HG02943 (cell line): ENCODE results near the gene ALG12.

Experiments used
- ATAC-seq: cut with Tn5 transposase; IDR thresholded peaks from one replicate; pipeline ENCODE4 v1.9.1; 2021; ENCODE audit warnings: mild to moderate bottlenecking, low read depth, moderate library complexity; ENCODE audit not compliant: unreplicated experiment

The ALG12 gene

GRCh38 chr22:49917974-49918910 is at the start of gene ALG12, which contains the start of gene CRELD2:
Gene ALG12 (minus strand): TSS chr22:49918438. CDS start chr22:49913765, 4,673 bp downstream.
Gene CRELD2 (plus strand): TSS chr22:49918634. CDS start chr22:49918770, 136 bp downstream.
- ATAC-seq, result peak; percentile 83

DNA sequence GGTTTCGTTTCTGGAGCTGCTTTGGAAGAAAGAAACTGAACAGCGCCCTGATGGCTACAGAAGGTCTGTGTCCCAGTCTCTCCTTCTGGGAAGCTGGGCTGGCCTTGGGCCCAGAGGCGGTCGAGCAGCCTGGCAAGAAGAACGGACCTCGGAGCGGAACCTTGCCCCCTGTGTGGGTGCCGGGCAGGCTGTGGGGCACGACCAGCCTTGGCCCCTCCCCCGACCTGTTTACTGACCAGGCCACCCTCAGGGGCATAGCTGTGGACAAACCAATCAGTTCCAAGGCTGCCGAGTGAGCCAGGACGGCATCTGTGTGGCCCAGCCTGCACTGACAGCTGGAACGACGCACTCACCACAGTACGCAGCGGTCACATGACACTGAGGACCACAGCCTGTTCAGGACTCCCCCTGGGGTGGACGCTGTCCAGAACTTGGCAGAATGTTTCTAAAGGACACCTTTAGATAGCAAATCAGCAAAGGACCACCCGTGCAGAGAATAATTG is 49.5 kb upstream of the ALG12 start:
- no peak for ATAC-seq

GRCh38 chr22:49966774-49967705 is 48.8 kb upstream of the ALG12 start:
- no peak for ATAC-seq

- ATAC-seq, result no peak
Measured at GRCh38 chr22:49966041-49966773, 48.0 kb upstream of the ALG12 start.

DNA sequence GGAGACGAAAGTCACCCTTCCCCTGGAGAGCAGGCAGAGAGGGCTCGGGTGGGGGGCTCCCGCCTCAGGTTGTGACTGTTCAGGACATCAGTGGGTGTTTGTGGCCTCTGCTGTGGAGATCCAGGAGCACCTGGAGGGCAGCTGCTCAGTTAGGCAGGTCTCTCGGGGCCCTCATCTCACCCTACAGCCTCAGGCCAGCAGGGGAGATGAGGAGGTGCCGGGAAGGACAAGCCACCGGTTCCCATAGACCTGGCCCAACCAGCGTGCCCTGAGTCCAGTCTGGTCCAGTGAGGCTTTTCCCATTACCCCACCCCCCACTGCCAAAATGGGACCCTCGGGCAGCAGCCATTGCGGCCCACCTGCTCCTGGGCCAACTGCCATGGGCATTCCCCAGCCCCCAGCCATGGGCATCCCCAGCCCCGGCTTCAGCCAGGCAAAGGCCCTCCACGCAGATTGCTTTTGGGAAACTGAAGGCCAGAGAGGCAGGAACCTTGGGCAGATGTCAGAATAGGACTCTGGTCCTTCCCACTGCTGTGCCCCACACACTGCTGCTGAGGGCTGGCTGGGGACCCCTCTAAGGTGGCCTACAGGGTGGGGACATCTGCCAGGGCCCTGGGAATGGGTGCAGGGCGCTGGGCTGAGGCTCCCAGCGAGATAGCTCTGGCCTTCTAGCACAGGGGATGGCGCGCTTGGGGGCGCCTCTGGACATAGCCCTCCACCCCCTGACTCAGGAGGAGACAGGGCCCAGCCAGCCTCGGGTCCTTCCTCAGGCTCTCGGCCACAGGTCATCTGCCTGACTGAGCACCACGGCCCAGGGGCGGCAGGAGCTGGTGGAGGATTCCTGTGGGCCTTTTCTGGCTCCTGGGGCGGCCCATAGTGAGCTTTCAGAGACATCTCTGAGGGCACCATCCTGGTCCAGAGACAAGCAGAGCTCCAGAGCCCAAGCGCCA is 47.1 kb upstream of the ALG12 start:
- ATAC-seq, result no peak

- ATAC-seq, result no peak
Measured at GRCh38 chr22:49964136-49965090, 46.2 kb upstream of the ALG12 start.

- no peak for ATAC-seq
Measured at GRCh38 chr22:49963647-49964026, 45.4 kb upstream of the ALG12 start.

- no peak for ATAC-seq
Measured at GRCh38 chr22:49962751-49963646, 44.8 kb upstream of the ALG12 start.

GRCh38 chr22:49962012-49962750 is 43.9 kb upstream of the ALG12 start:
- ATAC-seq, result no peak

- no peak for ATAC-seq
Measured at GRCh38 chr22:49961601-49962011, 43.4 kb upstream of the ALG12 start.

GRCh38 chr22:49961005-49961600 is 42.9 kb upstream of the ALG12 start:
- no peak for ATAC-seq

DNA sequence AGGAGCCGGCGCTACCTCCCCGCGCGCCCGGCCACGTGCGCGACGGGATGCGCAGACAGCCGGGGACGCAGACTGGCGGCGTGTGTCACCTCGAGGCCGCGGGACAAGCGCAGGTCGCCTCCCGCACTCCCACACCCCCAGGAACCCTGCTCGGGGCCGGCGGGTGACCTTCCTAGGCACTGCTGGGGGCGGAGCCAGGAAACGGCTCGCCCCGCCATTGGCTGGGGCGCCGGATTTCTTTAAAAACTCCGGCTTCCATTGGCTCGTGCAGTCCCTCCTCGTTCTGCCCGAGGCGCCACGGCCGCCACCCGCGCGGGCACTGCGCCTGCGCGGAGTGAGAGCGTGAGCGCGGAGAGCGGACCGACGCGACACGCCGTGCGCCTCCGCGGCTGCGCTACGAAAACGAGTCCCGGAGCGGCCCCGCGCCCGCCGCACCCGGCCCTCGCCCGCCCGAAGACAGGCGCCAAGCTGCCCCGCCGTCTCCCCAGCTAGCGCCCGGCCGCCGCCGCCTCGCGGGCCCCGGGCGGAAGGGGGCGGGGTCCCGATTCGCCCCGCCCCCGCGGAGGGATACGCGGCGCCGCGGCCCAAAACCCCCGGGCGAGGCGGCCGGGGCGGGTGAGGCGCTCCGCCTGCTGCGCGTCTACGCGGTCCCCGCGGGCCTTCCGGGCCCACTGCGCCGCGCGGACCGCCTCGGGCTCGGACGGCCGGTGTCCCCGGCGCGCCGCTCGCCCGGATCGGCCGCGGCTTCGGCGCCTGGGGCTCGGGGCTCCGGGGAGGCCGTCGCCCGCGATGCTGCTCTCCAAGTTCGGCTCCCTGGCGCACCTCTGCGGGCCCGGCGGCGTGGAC is 42.1 kb upstream of the ALG12 start, which contains the start of gene PIM3:
TSS of gene PIM3 (plus strand) at position 614 of the 846 bp plus-strand sequence. CDS start at position 790, 176 bp downstream.
- ATAC-seq, result peak; percentile 55

GRCh38 chr22:49959782-49960158 is 41.5 kb upstream of the ALG12 start:
- ATAC-seq, result peak; percentile 8

GRCh38 chr22:49958931-49959781 is 40.9 kb upstream of the ALG12 start:
- no peak for ATAC-seq
